K562 (cell line): ENCODE results near the gene DYNLT3. TPM values are rescaled to one million over a fixed set of nuclear protein-coding genes. Genes with fewer than 3 reads are reported as not detected.

ENCODE experiments used
- CXXC5 ChIP-seq: fragments of 250-450 bp; sonication (Bioruptor Pico); IDR thresholded peaks from 2 replicates; pipeline ENCODE4 v1.8.0; 2022; ENCODE audit warnings: inconsistent platforms, mild to moderate bottlenecking, moderate library complexity
- MEF2A ChIP-seq: IDR thresholded peaks from 2 replicates; pipeline ENCODE4 v1.6.1; 2011; ENCODE audit warnings: low read depth, mild to moderate bottlenecking, low read length, moderate library complexity; ENCODE audit not compliant: control insufficient read depth
- NFE2 ChIP-seq: IDR thresholded peaks from 2 replicates; pipeline ENCODE4 v1.6.1; 2014; ENCODE audit warnings: antibody characterized with exemption, low read depth
- PML ChIP-seq: IDR thresholded peaks from 2 replicates; pipeline ENCODE4 v1.6.1; 2012; ENCODE audit warnings: low read length, inconsistent platforms
- RNF2 ChIP-seq: sonication (generic); IDR thresholded peaks from 2 replicates; pipeline ENCODE4 v1.6.1; 2016
- RUNX1 ChIP-seq: sonication (generic); IDR thresholded peaks from 2 replicates; pipeline ENCODE4 v1.6.1; 2016; ENCODE audit warnings: antibody characterized with exemption, low read depth
- ZNF24 ChIP-seq: fragments of 450-650 bp; IDR thresholded peaks from 2 replicates; pipeline ENCODE4 v1.6.1; 2016
- polyA plus RNA-seq, 8 experiments: library from polyadenylated mRNA; depleted of rRNA in 4 of 8; stranded (reverse) in 5 of 8; unstranded in 3 of 8; fragments of >200 nt; fragmentation: Nextera tagmentation in 2 of 8; fragmentation: Illumina TruSeq in 1 of 8; extraction: Ambion mirVana in 2 of 8; extraction: Trizol in 1 of 8; gene quantifications; 2 replicates each; pipeline versions ENCODE4 v1.2.1 to v1.2.3, GENCODE V29; 2011 to 2014; ENCODE audit warnings: inconsistent platforms in 1 of 8, missing spikeins in 1 of 8
- total RNA-seq, 7 experiments: library from RNA; depleted of rRNA in 6 of 7; stranded (reverse); fragments of >200 nt in 6 of 7; fragmentation: Illumina TruSeq in 2 of 7; extraction: Trizol in 2 of 7; gene quantifications; 2 replicates each; pipeline versions ENCODE4 v1.2.1 to v1.2.3, GENCODE V29; 2011 to 2021; ENCODE audit warnings: low replicate concordance in 1 of 7
- TF ChIP-seq, protein P1 (sequence below): fragments of 450-650 bp; IDR thresholded peaks from 2 replicates; pipeline ENCODE4 v1.6.1; 2016; ENCODE audit warnings: borderline replicate concordance
- TF ChIP-seq, protein P2 (sequence below): fragments of 450-650 bp; IDR thresholded peaks from 2 replicates; pipeline ENCODE4 v1.6.1; 2016
- TF ChIP-seq, protein P3 (sequence below): fragments of 200-800 bp; sonication (Bioruptor generic); IDR thresholded peaks from 2 replicates; pipeline ENCODE4 v1.6.1; 2016; ENCODE audit warnings: missing genetic modification characterization, missing compliant biosample characterization
- TF ChIP-seq, protein P4 (sequence below): fragments of 250-450 bp; sonication (Bioruptor Pico); IDR thresholded peaks from 2 replicates; pipeline ENCODE4 v1.5.0; 2020; ENCODE audit warnings: mild to moderate bottlenecking, borderline replicate concordance

Gene DYNLT3
- total and polyA plus RNA-seq, 9 of the 15 experiments (the other 6 are each of a cell fraction or from before 2014, with no cell fraction given) = 4.5 to 17.5 (median 8.3) TPM

DNA sequence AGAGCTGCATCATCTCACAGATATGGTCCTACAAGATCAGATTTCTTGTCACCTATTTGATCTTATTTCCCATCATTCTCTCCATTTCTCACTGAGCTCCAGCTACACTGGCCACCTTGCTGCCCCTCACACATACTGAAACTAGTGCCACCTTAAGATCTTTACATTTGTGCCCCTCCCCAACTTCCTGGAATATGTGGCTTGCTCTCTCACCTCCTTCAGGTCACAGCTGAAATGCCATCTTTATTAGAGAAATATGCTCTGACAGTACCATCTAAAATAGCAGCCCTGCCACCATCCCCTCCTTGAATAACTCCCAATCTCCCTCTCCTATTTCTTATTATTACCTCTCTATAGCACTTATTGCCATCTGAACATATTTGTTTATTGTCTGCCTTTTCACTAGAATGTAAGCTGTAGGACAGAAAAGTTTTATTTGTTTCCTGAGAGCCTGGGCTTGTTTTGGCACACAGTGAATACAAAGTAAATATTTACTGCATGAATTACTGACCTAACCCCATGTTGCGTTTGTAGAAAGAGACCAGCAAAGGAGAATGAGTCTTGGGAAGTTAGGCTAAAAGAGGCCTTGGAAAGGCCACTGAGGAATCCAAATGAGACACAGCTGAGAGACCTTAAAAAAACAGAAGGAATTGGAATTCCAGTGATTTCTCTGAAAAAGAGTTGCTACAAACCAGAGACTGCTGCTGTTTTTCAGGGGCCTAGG lies 22.7 kb downstream of the DYNLT3 start (continued):
- TF ChIP-seq, protein P1, sequence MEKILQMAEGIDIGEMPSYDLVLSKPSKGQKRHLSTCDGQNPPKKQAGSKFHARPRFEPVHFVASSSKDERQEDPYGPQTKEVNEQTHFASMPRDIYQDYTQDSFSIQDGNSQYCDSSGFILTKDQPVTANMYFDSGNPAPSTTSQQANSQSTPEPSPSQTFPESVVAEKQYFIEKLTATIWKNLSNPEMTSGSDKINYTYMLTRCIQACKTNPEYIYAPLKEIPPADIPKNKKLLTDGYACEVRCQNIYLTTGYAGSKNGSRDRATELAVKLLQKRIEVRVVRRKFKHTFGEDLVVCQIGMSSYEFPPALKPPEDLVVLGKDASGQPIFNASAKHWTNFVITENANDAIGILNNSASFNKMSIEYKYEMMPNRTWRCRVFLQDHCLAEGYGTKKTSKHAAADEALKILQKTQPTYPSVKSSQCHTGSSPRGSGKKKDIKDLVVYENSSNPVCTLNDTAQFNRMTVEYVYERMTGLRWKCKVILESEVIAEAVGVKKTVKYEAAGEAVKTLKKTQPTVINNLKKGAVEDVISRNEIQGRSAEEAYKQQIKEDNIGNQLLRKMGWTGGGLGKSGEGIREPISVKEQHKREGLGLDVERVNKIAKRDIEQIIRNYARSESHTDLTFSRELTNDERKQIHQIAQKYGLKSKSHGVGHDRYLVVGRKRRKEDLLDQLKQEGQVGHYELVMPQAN = no peak
- TF ChIP-seq CXXC5 (CRISPR knock-in tag) (no peak), MEF2A (no peak), RNF2 (no peak), ZNF24 (no peak), NFE2 (no peak), RUNX1 (no peak), PML (no peak)
- TF ChIP-seq, protein P2, sequence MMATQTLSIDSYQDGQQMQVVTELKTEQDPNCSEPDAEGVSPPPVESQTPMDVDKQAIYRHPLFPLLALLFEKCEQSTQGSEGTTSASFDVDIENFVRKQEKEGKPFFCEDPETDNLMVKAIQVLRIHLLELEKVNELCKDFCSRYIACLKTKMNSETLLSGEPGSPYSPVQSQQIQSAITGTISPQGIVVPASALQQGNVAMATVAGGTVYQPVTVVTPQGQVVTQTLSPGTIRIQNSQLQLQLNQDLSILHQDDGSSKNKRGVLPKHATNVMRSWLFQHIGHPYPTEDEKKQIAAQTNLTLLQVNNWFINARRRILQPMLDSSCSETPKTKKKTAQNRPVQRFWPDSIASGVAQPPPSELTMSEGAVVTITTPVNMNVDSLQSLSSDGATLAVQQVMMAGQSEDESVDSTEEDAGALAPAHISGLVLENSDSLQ = no peak
- TF ChIP-seq, protein P3, sequence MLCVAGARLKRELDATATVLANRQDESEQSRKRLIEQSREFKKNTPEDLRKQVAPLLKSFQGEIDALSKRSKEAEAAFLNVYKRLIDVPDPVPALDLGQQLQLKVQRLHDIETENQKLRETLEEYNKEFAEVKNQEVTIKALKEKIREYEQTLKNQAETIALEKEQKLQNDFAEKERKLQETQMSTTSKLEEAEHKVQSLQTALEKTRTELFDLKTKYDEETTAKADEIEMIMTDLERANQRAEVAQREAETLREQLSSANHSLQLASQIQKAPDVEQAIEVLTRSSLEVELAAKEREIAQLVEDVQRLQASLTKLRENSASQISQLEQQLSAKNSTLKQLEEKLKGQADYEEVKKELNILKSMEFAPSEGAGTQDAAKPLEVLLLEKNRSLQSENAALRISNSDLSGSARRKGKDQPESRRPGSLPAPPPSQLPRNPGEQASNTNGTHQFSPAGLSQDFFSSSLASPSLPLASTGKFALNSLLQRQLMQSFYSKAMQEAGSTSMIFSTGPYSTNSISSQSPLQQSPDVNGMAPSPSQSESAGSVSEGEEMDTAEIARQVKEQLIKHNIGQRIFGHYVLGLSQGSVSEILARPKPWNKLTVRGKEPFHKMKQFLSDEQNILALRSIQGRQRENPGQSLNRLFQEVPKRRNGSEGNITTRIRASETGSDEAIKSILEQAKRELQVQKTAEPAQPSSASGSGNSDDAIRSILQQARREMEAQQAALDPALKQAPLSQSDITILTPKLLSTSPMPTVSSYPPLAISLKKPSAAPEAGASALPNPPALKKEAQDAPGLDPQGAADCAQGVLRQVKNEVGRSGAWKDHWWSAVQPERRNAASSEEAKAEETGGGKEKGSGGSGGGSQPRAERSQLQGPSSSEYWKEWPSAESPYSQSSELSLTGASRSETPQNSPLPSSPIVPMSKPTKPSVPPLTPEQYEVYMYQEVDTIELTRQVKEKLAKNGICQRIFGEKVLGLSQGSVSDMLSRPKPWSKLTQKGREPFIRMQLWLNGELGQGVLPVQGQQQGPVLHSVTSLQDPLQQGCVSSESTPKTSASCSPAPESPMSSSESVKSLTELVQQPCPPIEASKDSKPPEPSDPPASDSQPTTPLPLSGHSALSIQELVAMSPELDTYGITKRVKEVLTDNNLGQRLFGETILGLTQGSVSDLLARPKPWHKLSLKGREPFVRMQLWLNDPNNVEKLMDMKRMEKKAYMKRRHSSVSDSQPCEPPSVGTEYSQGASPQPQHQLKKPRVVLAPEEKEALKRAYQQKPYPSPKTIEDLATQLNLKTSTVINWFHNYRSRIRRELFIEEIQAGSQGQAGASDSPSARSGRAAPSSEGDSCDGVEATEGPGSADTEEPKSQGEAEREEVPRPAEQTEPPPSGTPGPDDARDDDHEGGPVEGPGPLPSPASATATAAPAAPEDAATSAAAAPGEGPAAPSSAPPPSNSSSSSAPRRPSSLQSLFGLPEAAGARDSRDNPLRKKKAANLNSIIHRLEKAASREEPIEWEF (CRISPR knock-in tag) = no peak
- TF ChIP-seq, protein P4, sequence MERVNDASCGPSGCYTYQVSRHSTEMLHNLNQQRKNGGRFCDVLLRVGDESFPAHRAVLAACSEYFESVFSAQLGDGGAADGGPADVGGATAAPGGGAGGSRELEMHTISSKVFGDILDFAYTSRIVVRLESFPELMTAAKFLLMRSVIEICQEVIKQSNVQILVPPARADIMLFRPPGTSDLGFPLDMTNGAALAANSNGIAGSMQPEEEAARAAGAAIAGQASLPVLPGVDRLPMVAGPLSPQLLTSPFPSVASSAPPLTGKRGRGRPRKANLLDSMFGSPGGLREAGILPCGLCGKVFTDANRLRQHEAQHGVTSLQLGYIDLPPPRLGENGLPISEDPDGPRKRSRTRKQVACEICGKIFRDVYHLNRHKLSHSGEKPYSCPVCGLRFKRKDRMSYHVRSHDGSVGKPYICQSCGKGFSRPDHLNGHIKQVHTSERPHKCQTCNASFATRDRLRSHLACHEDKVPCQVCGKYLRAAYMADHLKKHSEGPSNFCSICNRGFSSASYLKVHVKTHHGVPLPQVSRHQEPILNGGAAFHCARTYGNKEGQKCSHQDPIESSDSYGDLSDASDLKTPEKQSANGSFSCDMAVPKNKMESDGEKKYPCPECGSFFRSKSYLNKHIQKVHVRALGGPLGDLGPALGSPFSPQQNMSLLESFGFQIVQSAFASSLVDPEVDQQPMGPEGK (CRISPR knock-in tag) = no peak
